Measurements from ENCODE around the gene DNAJC4.

The DNAJC4 gene

DNA sequence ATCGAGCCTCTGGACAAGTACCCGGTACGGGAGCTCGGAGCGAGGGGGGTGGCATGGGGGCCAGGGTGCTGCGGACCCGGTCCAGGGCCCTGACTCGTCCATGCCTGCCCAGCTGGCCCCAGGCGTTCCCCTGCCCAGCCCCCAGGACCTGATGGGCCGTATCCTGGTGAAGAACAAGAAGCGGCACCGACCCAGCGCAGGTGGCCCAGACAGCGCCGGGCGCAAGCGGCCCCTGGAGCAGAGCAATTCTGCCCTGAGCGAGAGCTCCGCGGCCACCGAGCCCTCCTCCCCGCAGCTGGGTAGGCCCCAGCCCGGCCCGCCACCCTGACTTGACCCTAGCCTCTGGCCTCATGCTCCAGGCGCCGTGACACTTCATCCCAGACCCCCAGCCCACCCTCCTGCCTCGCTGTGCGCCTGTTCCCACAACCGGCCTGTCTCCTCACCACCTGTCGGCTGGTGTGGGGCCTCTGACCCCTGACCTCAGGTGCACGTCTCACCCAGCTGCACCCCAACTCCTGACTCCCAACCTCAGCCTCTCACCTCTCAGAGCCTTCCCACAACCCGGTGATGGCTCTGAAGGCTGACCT lies 28.7 kb downstream of the DNAJC4 start:
- DNase-seq (ENCODE audit: low read depth): no peak

DNA sequence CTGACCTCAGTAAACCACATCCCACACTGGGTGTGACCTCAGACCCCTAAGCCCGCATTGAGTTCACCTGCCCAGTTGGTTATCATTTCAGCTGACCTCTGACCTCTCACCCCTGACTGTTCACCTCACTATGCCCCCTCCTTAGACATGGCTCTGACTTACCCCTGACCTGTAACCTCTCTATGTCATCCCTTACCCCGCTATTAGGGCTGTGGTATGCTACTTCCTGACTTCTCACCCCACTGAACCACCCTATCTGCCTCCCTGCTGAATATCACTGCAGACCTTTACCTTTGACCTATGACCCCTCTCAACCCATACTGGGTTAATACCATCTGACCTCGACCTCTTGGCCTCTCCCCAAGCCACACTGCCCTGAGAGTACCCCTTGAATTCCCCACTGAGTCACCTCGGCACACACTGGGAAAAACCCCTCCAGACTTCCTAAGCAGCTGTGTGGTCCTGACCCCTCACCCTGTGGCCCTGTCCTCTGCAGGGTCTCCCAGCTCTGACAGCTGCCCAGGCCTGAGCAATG lies 29.3 kb downstream of the DNAJC4 start:
- DNase-seq (ENCODE audit: low read depth): no peak

DNA sequence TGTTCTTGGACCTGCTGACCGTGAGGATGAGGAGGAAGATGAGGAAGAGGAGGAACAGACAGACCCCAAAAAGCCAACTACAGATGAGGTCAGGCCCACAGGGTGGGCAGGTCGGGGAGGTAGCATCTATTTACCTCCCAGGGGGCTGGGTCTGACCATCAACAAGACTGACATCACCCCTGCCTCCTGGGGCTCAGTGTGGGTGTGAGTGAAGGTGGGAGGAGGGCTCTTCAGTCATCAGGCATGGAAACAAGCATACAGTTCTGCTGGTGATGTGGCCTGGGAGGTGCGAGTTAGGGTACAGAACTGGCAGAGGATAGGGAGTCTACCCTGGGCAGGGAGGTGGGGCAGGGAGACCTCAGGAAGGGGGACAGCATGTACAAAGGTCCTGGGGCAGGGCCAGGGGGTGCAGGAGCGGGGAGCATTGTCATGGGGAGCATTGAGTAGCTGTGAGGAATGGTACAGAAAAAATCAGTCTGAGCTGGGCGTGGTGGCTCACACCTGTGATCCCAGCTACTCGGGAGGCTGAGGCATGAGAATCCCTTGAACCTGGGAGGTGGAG lies 29.9 kb downstream of the DNAJC4 start:
- no peak for DNase-seq (ENCODE audit: low read depth)

DNA sequence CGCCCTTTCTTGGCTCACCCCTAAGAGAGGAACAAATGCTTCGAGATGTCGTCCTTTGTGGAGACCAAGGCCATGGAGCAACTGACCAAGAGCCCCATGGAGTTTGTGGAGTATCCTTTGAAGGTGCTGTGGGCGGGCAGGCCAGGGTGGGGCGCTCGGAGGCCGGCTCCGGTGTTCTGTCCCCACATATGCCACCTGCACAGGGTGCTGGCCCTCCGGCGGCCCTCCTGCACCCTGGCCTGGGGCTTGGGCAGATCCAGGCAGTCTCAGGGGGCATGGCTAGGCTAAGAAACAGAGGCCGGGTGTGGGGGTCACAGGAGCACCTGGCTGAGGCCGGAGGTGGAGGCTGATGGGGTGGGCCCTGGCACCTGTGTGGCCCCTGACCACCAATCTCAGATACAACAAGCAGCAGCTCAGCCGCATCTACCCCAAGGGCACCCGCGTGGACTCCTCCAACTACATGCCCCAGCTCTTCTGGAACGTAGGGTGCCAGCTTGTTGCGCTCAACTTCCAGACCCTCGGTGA lies 31.3 kb downstream of the DNAJC4 start:
- DNase-seq (ENCODE audit: low read depth): no peak

DNA sequence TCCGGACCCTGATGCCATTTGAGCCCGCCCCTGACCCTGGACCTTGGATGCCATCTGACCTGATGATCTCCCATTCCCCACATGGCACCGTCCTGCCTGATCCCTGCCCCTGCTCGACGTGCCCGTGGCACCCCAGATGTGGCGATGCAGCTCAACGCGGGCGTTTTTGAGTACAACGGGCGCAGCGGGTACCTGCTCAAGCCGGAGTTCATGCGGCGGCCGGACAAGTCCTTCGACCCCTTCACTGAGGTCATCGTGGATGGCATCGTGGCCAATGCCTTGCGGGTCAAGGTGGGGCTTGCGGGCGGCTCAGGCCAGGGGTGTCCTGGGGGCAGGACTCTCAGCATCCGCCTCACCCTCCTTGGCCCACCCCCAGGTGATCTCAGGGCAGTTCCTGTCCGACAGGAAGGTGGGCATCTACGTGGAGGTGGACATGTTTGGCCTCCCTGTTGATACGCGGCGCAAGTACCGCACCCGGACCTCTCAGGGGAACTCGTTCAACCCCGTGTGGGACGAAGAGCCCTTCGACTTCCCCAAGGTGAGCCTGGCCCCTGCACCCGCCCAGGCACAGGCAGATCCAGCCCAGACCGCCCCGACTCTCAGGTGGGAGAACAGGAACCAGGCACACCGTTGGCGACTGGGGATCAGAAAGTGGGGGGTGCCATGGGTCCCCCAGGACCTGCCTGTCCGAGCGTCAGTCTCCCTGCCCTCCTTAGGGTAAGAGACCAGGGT lies 32.1 kb downstream of the DNAJC4 start:
- DNase-seq (ENCODE audit: low read depth): no peak

DNA sequence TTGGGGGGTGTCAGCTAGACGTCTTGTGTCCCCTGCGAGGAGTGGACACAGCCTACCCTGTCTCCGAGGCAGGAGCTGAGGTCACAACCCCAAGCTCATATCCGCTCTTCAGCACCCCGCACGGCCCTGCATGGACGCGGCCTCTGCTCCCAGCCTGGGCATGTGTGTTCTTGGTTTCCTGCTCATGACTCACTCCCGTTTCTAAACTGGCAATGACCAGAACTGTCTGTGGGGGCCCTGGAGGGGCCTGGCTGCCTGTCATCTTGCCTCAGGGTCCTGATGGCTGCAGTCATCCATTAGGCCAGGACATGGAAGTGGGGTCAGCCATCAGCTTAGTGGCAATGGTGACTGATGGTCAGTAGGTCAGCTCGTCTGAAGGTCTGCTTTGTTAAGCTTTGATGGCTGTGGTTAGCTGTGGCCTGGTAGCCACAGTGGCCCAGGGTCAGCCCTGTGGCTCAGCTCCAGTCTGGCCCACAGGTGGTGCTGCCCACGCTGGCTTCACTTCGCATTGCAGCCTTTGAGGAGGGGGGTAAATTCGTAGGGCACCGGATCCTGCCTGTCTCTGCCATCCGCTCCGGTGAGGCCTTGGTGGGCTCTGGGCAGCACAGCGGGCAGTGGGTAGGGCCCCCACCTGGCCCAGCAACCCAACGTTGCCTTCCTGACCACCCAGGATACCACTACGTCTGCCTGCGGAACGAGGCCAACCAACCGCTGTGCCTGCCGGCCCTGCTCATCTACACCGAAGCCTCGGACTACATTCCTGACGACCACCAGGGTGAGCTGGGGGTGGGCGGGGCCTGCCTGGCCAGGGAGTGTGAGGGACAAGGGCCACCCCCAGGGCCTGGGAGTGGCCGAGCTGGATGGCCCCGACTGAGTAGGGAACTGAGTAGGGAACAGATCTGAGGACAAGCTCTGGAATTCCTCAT lies 32.9 kb downstream of the DNAJC4 start:
- peak; percentile 95 for DNase-seq (ENCODE audit: low read depth)

DNA sequence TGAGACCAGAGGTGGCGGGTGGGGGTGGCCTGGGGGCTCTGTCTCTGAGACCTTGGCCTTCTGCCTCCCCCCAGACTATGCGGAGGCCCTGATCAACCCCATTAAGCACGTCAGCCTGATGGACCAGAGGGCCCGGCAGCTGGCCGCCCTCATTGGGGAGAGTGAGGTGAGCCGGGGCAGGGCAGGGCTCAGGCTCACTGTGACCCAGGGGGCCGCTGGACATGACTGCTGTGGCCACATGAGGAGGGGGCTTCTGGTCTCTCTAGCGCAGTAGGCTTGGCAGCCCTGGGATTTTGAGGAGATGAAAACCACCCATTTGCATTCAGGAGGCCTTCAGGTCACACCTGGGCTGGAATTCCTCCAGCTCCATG lies 33.6 kb downstream of the DNAJC4 start:
- no peak for DNase-seq (ENCODE audit: low read depth)

DNA sequence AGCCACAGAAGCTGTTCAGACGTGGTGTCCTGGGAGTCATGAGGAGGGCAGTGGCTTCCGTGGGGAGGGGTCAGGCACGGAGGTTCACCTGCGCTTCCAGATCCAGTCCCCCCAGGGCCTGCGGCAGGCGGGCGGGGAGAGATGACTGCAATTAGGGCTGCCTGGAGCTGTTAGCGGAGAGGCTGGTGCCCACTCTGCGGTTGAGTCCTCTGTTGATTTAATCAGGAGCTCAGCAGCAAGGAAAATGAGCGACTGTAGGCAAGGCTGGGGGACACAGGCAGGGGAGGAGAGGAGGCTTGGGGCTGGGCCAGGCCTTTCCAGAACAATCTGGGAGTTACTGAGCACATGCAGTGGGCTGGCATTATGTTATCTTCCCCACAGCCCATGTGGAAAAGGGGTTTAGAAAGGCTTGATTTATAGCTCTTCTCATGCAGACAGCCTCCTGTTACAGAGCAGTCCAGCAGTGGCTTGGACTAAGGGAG lies 34.1 kb downstream of the DNAJC4 start:
- DNase-seq (ENCODE audit: low read depth): no peak

DNA sequence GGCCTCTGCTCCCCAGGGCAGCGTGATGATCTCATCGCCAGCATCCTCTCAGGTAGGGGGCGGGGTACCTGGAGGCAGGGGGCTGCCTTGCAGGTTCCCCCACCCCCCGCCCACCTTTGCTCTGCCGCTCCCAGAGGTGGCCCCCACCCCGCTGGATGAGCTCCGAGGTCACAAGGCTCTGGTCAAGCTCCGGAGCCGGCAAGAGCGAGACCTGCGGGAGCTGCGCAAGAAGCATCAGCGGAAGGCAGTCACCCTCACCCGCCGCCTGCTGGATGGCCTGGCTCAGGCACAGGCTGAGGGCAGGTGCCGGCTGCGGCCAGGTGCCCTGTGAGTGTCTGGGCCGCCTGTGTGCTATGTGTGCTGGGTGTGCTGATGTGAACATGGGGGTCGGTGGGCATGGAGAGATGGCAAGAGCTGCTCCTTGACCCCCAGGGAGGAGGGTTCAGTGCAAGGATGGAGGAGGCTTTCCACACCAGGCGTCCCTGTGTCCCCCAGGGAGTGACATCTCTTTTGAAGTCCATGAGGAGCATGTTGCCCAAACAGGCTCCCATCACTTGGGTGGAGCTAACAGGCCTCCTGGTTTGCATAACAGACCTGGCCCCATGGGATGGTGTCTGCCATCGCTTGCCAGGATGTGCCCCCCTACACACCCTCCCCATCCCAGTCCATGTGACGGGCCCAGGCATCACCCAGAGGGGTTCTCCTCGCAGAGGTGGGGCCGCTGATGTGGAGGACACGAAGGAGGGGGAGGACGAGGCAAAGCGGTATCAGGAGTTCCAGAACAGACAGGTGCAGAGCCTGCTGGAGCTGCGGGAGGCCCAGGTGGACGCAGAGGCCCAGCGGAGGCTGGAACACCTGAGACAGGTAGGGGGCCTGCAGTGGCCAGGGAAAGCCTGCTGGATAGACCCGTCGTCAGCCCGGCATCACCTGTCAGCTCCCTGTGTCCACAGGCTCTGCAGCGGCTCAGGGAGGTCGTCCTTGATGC lies 35.1 kb downstream of the DNAJC4 start:
- DNase-seq (ENCODE audit: low read depth): no peak

DNA sequence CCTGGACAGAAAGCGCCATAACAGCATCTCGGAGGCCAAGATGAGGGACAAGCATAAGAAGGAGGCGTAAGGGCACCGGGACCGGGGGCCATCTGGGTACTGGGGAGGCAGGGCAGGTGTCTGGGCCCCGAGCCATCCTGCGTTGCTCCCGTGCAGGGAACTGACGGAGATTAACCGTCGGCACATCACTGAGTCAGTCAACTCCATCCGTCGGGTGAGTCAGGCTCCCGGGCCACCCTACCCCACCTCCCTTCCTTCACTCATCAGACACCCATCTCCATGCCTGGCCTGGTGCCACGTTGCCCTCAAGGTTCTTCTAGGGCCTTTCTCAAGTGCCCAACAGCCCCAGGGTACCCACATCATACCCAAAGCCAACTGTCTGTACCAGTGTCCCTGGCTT lies 36.0 kb downstream of the DNAJC4 start:
- peak; percentile 88 for DNase-seq (ENCODE audit: low read depth)

DNA sequence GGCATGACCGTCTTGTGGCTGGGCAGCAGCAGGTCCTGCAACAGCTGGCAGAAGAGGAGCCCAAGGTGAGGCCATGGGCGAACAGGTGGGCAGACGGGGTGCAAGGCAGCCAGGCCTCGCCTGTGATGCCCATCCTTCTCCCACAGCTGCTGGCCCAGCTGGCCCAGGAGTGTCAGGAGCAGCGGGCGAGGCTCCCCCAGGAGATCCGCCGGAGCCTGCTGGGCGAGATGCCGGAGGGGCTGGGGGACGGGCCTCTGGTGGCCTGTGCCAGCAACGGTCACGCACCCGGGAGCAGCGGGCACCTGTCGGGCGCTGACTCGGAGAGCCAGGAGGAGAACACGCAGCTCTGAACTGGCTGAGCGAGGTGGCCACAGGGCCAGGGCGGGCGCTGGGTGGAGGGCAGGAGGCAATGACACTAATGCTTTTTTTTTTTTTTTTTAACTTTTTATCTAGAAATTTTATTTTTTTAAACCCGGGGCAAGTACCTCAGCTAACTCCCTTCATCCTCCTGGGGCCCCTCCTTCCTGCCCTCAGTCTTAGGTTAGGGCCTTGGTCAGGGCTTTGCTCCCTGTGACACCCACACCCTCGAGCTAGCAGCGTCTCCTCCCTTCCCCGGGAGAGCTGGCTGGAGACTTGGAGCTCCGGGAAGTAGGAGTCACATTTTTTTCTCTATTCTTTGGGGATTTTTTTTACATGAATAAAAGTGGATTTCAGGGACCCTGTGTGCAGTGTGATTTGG lies 37.0 kb downstream of the DNAJC4 start:
- no peak for DNase-seq (ENCODE audit: low read depth)

DNA sequence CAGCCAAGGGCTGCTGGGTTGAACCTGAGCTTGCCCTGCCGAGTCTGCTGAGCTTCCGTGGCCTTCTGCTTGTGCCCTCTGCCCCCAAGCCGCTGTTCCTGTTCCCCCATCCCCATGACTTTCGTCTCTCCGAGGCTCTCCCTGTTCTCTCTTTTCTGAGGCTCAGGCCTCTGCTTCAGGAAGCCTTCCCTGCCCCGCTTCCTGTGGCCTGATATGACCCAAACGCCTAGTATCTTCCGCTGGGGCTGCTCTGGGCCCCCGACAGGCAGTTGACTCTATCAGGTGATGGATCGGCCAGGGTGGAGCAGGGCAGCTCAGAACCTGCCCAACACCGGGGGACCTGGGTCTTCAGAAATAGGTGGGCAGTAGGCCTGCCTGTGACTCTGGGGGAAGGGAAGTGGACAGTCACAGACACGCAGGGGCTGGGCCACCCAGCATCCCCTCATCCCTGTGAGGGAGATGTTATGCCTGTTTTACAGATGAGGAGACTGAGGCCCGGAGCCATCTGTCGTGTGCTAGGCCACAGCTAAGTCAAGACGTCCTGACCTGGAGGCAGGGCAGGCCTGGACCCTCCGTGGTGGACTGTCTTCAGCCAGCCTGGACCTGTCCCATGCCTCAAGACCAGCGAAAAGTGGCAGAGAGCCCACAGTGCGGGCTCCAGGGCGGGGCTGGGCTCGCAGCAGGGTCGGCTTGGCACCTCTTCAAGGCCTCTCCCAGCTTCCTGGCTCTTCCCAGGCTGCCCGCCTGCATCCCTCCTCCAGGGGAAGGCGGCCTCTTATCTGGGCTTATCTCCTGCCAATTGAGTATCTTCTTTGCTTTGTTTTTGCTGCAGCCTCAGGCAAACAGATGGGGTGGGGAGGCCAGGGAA lies 37.9 kb downstream of the DNAJC4 start:
- peak; percentile 55 for DNase-seq (ENCODE audit: low read depth)

DNA sequence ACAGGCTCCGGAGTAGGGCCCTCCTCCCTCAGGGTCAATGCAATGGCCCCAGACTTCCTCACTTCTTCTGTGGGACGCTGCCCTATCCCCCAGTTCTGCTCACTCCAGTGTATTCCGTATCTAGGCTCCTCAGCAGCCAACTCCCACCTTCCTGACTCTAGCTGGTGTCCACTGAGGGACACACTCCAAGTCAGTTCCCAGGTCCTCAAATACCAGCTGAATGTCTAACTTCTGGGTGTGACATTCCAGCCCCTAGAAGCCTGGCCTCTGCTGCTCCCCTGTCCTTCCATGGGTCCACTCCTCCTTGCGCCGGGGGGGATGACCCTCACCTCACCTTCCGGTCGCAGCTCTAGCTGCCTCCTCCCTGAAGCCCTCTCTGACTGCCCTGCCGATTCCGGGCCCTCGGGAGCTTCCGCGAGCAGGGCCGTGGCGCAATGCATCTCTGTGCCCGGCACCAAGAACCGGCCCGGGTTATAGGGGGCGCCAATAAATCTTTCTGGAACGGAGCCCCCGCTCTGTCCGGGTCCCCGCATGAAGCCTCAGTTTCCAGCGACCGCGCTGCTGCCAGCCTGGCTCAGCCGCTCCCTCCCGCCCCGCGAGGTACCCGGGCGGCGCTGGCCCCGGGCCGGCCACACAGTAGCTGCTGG lies 38.7 kb downstream of the DNAJC4 start:
- DNase-seq (ENCODE audit: low read depth): peak; percentile 78

DNA sequence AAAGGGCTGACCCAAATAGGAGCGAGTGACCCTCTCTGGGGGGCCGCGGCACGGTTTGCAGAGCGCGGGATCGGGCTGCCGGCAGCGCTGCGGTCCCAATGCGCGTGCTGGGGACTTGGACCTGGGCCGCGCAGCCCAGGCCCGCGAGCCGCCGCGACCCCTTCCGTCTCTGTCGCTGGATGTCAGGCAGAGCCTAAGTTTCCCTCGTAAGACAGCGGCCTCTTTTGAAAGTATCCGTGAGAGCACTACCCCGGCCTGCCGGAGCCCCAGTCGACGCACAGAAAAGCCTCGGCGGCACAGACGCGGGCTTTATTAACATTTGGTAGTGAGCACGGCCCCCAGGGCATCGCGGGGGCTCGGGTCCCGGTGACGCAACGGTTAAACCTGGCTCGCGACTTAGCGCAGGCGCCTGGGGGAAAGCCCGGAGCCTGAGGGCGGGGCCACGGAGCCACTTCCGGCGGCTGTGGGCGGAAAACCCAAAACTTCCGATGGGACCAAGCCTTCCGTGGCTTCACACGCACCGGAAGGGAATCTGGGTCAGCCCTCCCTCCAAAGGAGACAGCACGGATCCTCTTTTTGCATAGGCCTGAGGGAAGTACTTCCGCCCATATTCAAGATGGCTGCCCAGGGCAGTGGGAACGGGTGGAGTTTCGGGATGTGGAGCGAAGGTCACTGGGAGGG lies 39.3 kb downstream of the DNAJC4 start:
- peak; percentile 100 for DNase-seq (ENCODE audit: low read depth)

DNA sequence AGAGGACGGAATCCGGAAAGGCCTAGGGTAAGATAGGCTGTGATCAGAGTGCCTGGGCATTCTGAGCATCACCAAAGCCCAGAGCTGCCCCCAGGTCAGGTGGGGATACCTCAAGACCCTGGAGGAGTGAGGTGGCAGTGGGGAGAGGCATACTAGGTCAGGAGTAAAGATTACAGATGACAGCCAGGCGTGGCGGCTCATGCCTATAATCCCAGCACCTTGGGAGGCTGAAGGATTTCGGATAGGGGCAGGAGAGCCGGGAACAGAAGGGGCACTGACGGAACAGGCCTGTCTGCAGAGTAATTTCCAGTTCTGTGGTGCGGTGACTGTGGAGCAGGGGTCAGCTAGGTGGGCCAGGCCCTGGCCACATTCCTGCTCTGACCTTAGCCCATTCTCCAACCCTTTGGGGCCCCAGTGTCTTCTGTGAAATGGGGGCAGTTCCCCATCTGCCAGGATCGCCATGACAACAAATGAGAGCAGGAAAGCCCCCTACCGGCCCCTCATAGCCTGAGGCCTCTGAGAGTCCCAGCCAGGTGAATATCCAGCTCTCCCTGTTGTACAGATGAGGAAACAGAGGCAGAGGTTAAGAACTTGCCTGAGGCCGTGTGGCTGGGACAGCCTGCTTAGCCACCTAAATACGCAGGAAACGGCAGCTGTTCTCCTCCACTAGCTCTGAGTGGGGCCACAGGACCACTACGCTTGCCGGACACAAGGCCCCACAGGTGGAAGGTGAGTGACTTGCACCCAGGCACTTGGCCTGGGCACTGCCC lies 44.9 kb downstream of the DNAJC4 start:
- no peak for DNase-seq (ENCODE audit: low read depth)

DNA sequence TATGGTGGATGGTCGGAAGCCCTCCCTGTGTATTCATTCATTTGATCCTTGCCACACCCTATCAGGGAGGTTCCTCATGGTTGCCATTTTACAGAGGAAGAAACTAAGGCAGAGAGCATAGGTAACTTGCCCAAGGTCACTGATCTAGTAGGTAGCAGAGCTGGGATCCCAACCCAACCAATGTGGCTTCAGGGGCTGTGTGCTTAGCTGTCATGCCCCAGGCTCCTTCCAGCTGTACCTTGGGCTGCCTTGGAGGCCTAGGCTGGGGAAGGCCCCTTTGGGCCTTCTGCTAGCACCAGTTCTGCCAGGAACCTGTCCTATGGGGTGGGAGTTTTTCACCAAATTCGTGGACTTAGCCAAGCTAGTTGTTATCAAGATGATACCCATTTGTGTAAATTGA lies 45.5 kb downstream of the DNAJC4 start:
- DNase-seq (ENCODE audit: low read depth): no peak
